GM21515 (cell line): ENCODE measurements around the gene SPRR2E.
"Not testable (repeated sequence)": the region's sequence is repeated elsewhere in the genome, so short reads cannot be mapped to it uniquely, and the experiment has no call there.

Source experiments
- ATAC-seq: cut with Tn5 transposase; IDR thresholded peaks from one replicate; pipeline ENCODE4 v1.9.1; 2021; ENCODE audit not compliant: unreplicated experiment

SPRR2E gene

GRCh38 chr1:153094426-153094825 lies at the start of gene SPRR2E:
TSS of gene SPRR2E (minus strand) at chr1:153094526. CDS start at chr1:153093751, 775 bp downstream.
- no peak for ATAC-seq

DNA sequence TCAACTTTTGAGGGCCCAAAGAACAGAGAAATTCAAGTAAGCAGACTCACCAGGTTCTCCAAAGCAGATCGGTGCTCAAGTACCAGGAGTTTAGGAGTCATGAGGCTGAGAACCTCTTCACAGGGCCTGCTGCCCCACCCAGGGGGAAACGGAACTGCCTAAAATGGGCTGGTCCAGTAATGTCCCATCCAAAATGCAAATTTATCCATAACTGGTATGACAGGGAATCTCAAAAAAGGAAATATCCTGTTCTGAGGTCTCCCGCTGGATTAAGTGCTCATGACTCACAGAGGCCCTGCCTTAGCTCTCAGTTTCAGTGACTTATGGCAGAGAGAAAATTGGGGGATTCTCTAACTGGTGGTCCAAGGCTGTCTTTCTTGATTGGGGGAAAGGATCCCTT lies 47.1 kb upstream of the SPRR2E start:
- ATAC-seq, result no peak

- no peak for ATAC-seq
Observed at GRCh38 chr1:153140484-153140883, 46.2 kb upstream of the SPRR2E start.

GRCh38 chr1:153133743-153134142 lies 39.4 kb upstream of the SPRR2E start:
- no peak for ATAC-seq

DNA sequence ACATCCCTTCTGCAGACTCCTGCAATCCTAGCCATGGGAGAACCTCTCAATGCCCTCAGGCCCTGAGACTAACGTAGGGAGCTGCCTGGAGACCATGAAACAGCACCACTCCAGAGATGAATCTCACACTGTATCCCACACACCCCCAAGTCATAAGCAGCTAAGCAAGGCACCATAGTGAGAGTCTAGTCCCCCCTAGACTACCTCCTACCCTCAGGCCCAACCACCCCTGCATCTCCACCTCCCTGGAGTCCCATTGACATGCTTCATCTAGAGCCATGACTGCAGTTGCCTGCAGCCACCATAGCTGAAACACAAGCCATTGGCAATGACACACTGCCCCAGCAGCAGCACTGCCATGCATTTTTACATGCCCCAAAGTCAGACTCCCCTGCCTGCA lies 38.9 kb upstream of the SPRR2E start:
- no peak for ATAC-seq

DNA sequence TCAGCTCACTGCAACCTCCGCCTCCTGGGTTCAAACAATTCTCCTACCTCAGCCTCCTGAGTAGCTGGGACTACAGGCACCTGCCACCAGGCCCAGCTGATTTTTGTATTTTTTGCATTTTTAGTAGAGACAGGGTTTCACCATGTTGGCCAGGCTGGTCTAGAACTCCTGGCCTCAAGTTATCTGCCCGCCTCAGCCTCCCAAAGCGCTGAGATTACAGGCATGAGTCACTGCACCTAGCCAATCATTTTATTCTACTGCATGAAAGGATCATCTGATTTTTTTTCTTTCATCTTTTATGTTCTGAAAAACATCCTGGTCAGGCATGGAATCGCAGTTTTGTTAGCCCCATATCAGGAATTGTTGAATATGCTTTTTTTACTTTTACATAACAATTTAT lies 34.4 kb upstream of the SPRR2E start:
- not testable (repeated sequence) for ATAC-seq

DNA sequence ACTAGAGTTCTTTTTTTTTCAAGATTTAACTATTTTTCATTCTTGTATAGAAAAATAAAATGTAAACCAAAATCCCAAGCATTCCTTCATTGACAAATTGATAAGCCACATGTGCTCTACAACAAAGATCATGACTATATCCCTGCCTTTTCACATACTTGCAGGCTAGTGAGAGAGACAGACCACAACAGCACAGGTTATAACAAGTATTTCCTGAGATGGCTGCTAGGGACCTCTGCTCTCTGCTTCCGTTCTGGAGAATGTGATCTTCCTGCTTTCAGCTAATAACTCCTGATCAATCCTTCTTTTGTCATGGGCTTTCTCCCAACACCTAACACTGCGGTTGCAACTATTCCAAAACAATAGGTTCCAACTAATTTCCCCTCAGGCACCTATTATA lies 33.0 kb upstream of the SPRR2E start:
- no peak for ATAC-seq

DNA sequence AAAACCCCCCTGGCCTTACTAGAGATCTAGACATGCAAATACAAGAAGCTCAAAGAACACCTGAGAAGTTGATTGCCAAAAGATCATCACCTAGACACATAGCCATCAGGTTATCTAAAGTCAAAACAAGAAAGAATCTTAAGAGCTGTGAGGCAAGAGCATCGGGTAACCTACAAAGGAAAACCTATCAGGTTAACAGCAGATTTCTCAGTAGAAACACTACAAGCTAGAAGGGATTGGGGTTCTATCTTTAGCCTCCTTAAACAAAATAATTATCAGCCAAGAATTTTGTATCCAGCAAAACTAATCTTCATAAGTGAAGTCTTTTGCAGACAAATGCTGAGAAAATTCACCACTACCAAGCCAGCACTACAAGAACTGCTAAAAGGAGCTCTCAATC lies 31.2 kb upstream of the SPRR2E start:
- ATAC-seq, result no peak

DNA sequence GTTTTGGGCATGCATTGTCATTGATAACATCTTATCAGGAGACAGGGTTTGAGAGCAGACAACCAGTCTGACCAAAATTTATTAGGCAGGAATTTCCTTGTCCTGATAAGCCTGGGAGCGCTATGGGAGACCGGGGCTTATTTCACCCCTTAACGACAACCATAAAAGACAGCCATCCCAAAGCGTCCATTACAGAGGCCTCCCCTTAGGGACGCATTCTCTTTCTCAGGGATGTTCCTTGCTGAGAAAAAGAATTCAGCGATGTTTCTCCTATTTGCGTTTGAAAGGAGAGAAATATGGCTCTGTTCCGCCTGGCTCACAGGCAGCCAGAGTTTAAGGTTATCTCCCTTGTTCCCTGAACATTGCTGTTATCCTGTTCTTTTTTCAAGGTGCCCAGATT lies 29.5 kb upstream of the SPRR2E start:
- ATAC-seq, result not testable (repeated sequence)

DNA sequence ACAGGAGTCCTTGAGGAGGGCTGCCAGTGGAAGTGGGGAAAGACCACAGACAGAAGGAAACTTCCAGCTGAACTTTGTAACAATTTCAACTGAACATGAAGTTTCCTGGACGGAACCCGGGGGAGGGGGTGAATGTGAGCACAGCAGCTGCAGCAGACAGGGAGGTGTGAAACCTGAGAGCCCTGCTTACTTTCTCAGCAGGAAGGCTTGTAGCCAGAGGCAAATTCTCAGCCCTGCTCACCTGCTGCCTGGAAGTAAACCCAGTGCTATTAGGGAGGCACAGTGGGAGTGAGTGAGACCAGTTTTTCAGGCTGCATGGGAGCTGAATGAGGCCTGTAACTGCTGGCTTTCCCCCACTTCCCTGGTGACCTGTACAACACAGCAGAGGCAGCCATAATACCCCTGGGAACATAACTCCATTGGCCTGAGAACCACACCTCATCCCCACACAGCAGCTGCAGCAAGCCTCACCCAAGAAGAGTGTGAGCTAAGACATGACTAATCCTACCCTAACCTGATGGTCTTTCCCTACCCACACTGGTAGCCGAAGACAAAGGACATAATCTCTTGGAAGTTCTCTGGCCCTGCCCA lies 28.6 kb upstream of the SPRR2E start:
- ATAC-seq, result no peak

DNA sequence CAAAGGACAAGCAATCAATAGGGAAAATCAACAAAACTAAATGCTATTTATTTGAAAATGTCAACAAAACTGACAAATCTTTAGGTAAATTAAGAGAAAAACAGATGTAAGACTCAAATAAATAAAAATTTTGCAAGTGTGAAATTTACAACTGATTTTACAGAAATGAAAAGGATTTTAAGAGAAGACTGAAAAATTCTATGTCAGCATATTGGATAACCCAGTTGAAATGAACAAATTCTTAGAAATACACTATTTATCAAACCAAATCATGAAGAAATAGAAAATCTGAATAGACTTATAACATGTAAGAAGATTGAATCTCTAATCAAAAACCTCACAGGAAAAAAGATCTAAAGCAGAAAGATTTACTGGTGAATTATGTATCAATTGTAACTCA lies 26.6 kb upstream of the SPRR2E start:
- no peak for ATAC-seq

DNA sequence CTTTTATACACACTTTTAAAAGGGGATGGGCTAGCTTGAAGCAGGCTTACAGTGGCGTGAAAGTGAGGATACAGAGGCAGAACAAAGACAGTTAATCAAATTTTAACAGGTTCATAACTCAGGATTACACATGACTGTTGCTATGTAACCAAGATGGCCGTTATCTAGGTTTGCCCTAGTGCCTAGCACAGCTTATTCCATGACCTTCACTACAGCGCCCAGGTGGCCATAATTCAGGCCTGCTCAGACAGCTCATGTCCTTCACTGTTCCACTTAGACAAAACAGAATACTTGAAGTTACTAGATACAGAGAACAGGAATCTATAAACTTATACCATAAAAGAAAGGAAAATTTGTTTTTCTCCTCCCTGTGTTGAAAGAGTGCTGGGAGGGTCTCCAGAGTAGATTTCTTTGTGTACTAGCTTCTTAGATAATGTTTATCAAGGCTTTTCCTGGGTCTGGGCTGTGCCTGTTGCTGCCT lies 25.2 kb upstream of the SPRR2E start:
- ATAC-seq, result no peak

GRCh38 chr1:153115264-153115663 lies 20.9 kb upstream of the SPRR2E start:
- not testable (repeated sequence) for ATAC-seq

GRCh38 chr1:153113416-153113815 lies 19.1 kb upstream of the SPRR2E start, which contains the start of gene SPRR2F:
TSS of gene SPRR2F (minus strand) at chr1:153113516. CDS start at chr1:153112733, 783 bp downstream.
- no peak for ATAC-seq

DNA sequence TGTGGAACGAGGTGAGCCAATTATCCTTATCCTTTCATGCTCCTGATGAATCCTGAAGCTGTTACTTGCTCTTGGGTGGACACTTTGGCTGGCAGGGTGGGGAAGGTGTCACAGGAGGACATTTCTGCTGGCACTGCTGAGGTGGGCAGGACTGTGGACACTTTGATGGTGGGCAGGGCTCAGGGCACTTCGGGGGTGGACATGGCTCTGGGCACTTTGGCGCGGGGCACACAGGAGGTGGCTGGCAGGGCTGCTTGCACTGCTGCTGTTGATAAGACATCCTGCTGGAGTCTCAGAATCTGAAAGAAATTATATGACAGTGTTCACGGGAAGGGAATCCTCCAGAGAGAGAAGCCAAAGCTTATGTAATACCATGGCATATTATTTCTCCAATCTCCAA lies 18.1 kb upstream of the SPRR2E start:
- ATAC-seq, result not testable (repeated sequence)

DNA sequence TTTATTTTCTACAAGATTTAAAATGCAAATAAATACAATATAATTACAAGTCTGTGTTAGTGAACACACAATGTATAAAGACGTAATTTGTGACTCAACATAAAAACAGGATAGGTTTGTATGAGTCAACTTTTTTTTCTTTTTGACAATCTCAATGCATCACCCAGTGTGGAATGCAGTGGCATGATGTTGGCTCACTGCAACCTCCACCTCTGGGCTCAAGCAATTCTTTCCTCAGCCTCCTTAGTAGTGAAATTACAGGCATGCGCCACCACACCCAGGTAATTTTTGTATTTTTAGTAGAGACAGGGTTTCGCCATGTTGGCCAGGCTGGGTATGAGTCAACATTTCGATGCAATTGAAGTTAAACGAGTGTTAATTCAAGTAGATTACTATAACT lies 5.9 kb upstream of the SPRR2E start:
- ATAC-seq, result no peak

GRCh38 chr1:153099461-153100045 lies 5.2 kb upstream of the SPRR2E start:
- ATAC-seq, result no peak

GRCh38 chr1:153095764-153096163 lies 1.4 kb upstream of the SPRR2E start:
- ATAC-seq, result no peak

GRCh38 chr1:153087652-153088051 lies 6.7 kb downstream of the SPRR2E start:
- ATAC-seq, result no peak

DNA sequence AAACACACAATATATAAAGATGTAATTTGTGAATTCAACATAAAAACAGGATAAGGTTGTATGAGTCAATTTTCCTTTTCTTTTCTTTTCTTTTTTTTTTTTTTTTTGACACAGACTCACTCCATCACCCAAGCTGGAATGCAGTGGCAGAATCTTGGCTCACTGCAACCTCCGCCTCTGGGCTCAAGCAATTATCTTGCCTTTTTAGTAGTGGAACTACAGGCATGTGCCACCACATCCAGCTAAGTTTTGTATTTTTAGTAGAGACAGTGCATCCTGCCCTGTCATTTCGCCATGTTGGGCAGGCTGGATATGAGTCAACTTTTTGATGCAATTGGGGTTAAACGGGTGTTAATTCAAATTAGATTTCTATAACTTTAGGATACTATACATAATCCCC lies 12.6 kb downstream of the SPRR2E start:
- no peak for ATAC-seq

GRCh38 chr1:153072806-153073726 lies 21.3 kb downstream of the SPRR2E start:
- ATAC-seq, result no peak

DNA sequence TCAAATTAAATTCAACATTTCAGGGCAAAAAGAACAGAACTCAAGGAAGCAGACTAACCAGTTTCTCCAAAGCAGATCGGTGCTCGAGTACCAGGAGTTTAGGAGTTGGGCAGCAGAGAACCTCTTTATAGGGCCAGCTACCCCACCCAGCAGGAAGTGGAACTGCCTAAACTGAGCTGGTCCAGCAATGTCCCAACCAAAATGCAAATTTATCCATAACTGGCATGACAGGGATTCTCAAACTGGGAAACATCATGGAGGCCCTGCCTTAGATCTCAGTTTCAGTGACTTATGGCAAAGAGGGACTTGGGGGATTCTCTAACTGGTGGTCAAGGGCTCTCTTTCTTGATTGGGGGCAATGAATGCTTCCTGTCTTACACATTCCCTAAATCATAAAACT lies 22.8 kb downstream of the SPRR2E start, which contains the start of gene SPRR2B:
SPRR2B (minus strand) TSS at position 101 of the 400 bp plus-strand sequence. CDS start 772 bp downstream, outside the sequence.
- ATAC-seq, result no peak
